ENCODE data around the gene TAL2. TPM values are rescaled to one million over a fixed set of nuclear protein-coding genes. Genes with fewer than 3 reads are reported as not detected.
"Not testable (repeated sequence)": the region's sequence is repeated elsewhere in the genome, so short reads cannot be mapped to it uniquely, and the experiment has no call there.

TAL2 gene
- total RNA-seq, 1 donor from 2014 or later, result not detected

- ATAC-seq; DNase-seq (ENCODE audit: low spot score): not testable (repeated sequence)
These were observed 41.4 kb downstream of the TAL2 start for GRCh38 chr9:105703638-105704037.

- DNase-seq (ENCODE audit: low spot score) (no peak), ATAC-seq (no peak)
These were observed 43.9 kb downstream of the TAL2 start for GRCh38 chr9:105706156-105706555.

- ATAC-seq (no peak), DNase-seq (ENCODE audit: low spot score) (no peak)
These were observed 46.1 kb downstream of the TAL2 start for GRCh38 chr9:105708405-105708804.

GRCh38 chr9:105710638-105711037 lies 48.4 kb downstream of the TAL2 start:
- DNase-seq (ENCODE audit: low spot score) (no peak), ATAC-seq (no peak)

- ATAC-seq (no peak), DNase-seq (ENCODE audit: low spot score) (no peak)
These were observed 49.6 kb downstream of the TAL2 start for GRCh38 chr9:105711867-105712266.

- ATAC-seq (no peak), DNase-seq (ENCODE audit: low spot score) (no peak)
These were observed 50.0 kb downstream of the TAL2 start for GRCh38 chr9:105712297-105712696.

Other genes with a start within 250 kb of the TAL2 start
- 0.50 TPM for gene FSD1L, start 214.4 kb upstream of the TAL2 start, total RNA-seq
- gene FKTN, start 104.3 kb upstream of the TAL2 start, total RNA-seq, result 5.1 TPM
- 12.9 TPM for gene TMEM38B, start 32.1 kb downstream of the TAL2 start, total RNA-seq